ENCODE results near the gene KRTAP2-2.

DNA sequence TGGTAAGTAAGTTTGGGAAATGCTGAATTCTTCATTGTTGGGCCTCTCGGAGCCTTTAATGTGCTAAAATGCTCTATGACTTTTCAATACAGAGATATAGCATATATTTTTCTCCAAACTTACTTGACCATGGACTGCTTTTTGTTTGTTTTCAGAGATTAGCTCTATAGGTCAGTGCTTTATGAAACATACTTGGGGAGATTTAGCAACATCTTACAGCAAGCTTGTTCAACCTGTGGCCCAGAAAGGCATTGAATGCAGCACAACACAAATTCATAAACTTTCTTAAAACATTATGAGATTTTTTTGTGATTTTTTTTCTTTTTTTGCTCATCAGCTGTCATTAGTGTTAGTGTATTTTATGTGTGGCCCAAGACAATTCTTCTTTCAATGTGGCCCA lies 45.1 kb downstream of the KRTAP2-2 start:
- TF ChIP-seq, protein P1, sequence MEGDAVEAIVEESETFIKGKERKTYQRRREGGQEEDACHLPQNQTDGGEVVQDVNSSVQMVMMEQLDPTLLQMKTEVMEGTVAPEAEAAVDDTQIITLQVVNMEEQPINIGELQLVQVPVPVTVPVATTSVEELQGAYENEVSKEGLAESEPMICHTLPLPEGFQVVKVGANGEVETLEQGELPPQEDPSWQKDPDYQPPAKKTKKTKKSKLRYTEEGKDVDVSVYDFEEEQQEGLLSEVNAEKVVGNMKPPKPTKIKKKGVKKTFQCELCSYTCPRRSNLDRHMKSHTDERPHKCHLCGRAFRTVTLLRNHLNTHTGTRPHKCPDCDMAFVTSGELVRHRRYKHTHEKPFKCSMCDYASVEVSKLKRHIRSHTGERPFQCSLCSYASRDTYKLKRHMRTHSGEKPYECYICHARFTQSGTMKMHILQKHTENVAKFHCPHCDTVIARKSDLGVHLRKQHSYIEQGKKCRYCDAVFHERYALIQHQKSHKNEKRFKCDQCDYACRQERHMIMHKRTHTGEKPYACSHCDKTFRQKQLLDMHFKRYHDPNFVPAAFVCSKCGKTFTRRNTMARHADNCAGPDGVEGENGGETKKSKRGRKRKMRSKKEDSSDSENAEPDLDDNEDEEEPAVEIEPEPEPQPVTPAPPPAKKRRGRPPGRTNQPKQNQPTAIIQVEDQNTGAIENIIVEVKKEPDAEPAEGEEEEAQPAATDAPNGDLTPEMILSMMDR (conservative IDR thresholded peaks at IDR 0.05; ENCODE audit: low read depth, low read length) = no peak
- TF ChIP-seq POLR2A (IDR thresholded peaks at IDR 0.05; ENCODE audit: low read depth, low read length) = no peak
- TF ChIP-seq RFX5 (IDR thresholded peaks at IDR 0.05; ENCODE audit: low read depth, low read length) = no peak
- TF ChIP-seq MXI1 (IDR thresholded peaks at IDR 0.05; ENCODE audit: borderline replicate concordance, low read depth, low read length) = no peak
- no peak for TF ChIP-seq RCOR1 (IDR thresholded peaks at IDR 0.05; ENCODE audit: insufficient replicate concordance, low read length)
- no peak for TF ChIP-seq SMC3 (IDR thresholded peaks at IDR 0.05; ENCODE audit: low read depth, low read length)
- TF ChIP-seq FOS (IDR thresholded peaks at IDR 0.05; ENCODE audit: low read depth, low read length) = no peak
- TF ChIP-seq, protein P2, sequence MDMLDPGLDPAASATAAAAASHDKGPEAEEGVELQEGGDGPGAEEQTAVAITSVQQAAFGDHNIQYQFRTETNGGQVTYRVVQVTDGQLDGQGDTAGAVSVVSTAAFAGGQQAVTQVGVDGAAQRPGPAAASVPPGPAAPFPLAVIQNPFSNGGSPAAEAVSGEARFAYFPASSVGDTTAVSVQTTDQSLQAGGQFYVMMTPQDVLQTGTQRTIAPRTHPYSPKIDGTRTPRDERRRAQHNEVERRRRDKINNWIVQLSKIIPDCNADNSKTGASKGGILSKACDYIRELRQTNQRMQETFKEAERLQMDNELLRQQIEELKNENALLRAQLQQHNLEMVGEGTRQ (IDR thresholded peaks at IDR 0.05; ENCODE audit: low read depth, low read length) = no peak
- no peak for TF ChIP-seq BHLHE40 (IDR thresholded peaks at IDR 0.05; ENCODE audit: low read depth, low read length)
- TF ChIP-seq RAD21 (IDR thresholded peaks at IDR 0.05; ENCODE audit: low read length) = no peak

All from IMR-90 (cell line).